ENCODE data around the gene NR3C1. TPM values are rescaled to one million over a fixed set of nuclear protein-coding genes. Genes with fewer than 3 reads are reported as not detected.

The NR3C1 gene
- total RNA-seq, result 35.9 and 41.4 TPM in 2 replicates

DNA sequence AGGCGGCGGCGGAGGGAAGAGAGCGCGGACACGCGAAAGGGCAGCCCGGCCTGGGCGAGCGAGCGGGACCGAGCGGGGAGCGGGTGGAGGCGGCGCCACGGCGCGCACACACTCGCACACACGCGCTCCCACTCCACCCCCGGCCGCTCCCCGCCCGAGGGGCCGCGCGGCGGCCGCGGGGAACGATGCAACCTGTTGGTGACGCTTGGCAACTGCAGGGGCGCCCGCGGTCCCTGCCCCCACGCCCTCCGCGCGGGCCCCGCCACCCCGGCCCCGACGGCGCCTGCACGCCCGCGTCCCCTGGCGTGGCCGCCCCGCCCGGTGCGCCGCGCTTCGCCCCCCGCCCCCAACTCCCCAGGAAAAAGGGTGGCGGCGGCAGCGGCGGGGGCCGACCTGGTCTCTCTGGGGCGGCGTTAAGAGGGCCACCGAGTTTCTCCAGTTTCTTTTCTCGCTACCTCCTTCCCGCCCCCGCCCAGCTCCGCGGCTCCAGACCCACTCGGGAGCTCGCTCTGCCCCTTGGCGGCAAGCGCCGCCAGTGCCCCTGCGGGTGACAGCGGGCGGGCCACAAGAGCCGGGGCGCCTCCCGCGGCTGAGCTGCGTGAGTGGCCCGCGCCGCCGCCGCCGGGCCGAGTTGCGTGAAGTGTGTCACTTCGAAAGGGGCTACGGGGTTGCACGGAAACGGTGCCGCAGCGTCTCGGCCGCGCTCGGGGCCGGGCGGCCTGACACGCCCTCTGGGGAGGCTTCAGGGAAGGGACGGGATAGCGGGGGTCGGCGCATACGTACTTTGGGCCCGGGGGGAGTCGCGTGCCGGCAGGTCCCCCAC, at the start of gene NR3C1:
TSS of gene NR3C1 (minus strand) at position 94 of the 823 bp plus-strand sequence. CDS start 2,847 bp downstream, outside the sequence.

Small RNA genes lying within 50 kb of the gene (small RNA-seq; reads per million reads assigned to genes)
- gene AC091925.2, result not detected
